GM10248 (cell line): ENCODE results near the gene DNAH17.

Experiments
- CTCF ChIA-PET: fragments of 300-600 bp; sonication (Branson Sonifier 250); formaldehyde crosslinking; extraction: SDS; loops from one replicate; lab custom pipeline; 2021; ENCODE audit warnings: antibody characterized with exemption; lab: Yijun Ruan, JAX
- POLR2A ChIA-PET: fragments of 350-650 bp; sonication (Branson Sonifier 250); formaldehyde crosslinking; extraction: SDS; loops from one replicate; lab custom pipeline; 2020; ENCODE audit warnings: antibody characterized with exemption; lab: Yijun Ruan, JAX
- DNase-seq: peaks from one replicate; pipeline ENCODE4 v3.0.0; 2012; ENCODE audit errors: extremely low spot score
- CTCF ChIP-seq: IDR thresholded peaks from 2 replicates; pipeline ENCODE4 v1.5.1; 2012; ENCODE audit warnings: mild to moderate bottlenecking, low read depth; ENCODE audit errors: extremely low read depth, missing control alignments, control extremely low read depth

DNAH17 gene

DNA sequence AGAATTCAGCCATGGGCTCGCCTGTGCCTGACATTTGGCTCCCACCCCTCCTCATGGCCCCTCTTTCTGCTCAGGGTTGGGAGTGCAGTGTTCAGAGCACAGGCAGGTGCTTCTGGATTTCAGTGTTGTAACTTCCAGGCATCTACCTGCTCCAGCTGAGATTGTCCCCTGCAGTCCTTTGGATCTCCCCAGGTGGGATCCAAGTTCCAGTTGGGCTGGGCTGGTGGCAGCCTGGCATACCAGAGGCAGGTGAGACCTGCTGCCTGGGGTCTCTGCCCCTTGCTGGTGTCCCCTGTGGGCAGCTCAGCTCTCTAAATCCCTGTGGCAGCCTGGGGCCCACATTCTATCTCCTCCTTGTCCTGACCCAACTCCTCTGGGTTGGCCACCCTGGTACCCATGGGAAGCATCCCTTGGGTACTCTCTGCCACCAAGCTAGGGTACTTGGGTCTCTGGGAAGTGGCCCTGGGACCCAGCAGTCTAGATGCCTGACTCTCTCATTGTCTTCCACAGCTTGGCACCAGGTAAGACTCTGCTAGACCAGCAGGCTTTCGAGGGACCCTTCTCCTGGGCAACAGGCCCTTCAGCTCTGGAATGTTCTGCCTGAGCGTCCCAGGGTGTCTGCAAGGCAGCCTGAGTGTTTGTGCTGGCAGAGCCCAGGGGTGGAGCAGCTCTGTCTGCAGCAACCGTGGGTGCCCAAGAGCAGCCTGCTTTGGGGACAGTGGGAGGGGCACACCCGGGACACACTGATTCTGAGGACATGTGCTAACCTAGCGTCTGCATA is 42.5 kb downstream of the DNAH17 start:
- CTCF ChIA-PET: interaction anchor here (1.4 kb wide), 1 partner anchor 450 kb away, joined by 3 read pairs; no protein-coding TSS in a partner anchor

DNA sequence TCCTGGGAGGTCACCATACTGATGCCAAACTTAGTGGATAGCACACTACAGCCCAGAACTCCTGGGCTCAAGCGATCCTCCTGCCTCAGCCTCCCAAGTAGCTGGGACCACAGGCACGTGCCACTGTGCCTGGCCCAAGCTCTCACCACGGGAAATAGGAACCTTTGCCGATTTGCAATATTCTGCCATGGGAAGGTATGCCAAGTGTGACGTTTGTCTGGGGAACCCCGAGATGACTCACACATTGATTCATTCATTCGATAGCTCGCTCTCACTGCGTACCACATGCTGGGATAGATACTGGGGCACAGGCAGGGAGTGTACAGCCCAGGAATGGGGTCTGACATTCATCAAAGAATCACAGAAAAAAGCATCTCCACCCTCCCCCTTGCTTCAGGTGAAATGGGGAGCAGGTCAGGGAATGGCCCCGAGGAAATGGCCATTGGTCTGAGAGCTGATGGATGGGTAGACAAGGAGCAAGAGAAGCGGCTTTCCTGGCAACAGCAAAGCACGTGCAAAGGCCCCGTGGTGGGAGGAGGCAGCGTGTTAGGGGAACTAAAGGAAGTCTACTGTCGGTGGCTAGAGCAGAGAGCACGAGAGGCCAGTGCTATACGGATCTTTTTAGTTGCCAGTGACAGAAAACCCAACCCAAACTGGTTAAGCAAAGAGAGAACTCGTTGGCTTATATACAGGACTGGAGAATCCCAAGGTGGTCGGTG is 44.1 kb downstream of the DNAH17 start:
- no peak for DNase-seq
- ChIA-PET CTCF (no interaction called here), POLR2A (no interaction called here)
- TF ChIP-seq CTCF: no peak

More for the DNA sequence above, 42.5 kb downstream of the DNAH17 start:
- POLR2A ChIA-PET: no interaction called here
- DNase-seq: no peak
- TF ChIP-seq CTCF: no peak

GRCh38 chr17:78532311-78532710 is 44.9 kb downstream of the DNAH17 start:
- CTCF ChIA-PET: no interaction called here
- TF ChIP-seq CTCF: no peak
- no peak for DNase-seq
- POLR2A ChIA-PET: no interaction called here

DNA sequence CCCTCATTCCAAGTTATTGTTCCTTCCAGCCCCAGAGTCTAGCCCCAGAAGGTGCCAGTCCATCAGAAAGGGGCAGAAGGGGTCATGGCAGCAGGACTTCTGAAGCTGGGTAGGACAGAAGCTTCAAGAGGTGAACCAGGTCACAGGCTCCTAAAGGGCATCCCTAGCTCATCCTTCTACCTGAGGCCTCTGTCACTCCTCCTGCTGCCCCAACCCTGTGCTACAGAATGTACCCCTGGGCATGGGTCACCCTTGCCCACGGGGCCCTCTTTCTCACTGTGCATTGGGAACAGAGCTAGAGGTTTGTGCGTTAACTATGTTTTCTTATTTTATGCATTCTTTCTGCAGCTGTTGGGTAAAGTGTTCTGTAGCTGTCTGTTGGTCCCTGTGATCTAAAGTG is 46.5 kb downstream of the DNAH17 start:
- POLR2A ChIA-PET: no interaction called here
- TF ChIP-seq CTCF: no peak
- CTCF ChIA-PET: no interaction called here
- DNase-seq: no peak

DNA sequence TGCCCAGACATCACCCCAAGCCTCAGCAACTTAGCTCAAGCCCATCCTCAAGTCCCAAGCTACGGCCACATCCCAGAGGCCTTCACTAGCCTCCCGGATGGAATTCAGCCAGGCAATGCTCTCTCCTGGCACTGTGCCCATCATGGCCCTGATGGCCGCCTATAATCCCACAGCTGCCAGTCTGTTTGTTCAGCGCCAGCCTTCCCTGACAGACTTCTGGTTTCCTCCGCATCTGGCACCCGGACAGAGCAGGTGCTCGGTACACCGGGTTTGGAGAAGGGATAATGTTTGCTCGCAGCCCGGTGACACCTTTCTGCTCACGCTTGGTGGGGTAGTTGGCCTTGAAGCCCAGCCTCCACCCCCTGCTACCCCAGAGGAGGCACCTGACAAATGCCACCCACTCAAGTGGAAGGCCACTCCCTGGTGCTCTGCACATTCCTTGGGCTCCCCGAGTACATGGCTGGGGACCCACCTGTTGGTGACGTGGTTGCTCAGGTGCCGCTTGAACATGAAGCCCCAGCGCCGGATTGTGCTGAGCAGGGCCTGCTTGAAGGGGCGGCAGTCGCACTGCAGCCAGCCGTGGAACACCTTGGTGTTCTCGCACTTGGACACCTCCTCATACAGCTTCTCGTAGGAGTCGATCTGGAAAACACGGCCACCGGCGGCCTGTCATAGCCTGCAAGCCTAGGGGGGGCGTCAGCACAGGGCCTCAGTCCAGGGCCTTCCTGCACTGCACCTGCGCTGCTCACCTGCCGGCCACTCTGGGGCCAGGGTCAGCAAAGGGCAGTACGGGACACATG is 47.1 kb downstream of the DNAH17 start:
- no peak for TF ChIP-seq CTCF
- DNase-seq: no peak
- CTCF ChIA-PET: no interaction called here
- POLR2A ChIA-PET: no interaction called here

GRCh38 chr17:78529251-78529650 is 47.9 kb downstream of the DNAH17 start:
- no peak for DNase-seq
- no peak for TF ChIP-seq CTCF
- CTCF ChIA-PET: no interaction called here
- POLR2A ChIA-PET: interaction anchor here (0.6 kb wide), 1 partner anchor 326 kb away, joined by 4 read pairs; no protein-coding TSS in a partner anchor
